ENCODE measurements around the gene MAPKBP1.

MAPKBP1 gene

GRCh38 chr15:41783296-41783695 lies 9.0 kb downstream of the MAPKBP1 start:
- TF ChIP-seq TAF1 (IDR thresholded peaks at IDR 0.05; ENCODE audit: borderline replicate concordance, low read depth, low read length) (no peak), POLR2AphosphoS5 (IDR thresholded peaks at IDR 0.05; ENCODE audit: low read depth, low read length) (no peak), POLR2A (IDR thresholded peaks at IDR 0.05; ENCODE audit: low read depth, low read length) (no peak)
- no peak for FAIRE-seq
- no peak for DNase-seq (ENCODE audit: insufficient read length)

DNA sequence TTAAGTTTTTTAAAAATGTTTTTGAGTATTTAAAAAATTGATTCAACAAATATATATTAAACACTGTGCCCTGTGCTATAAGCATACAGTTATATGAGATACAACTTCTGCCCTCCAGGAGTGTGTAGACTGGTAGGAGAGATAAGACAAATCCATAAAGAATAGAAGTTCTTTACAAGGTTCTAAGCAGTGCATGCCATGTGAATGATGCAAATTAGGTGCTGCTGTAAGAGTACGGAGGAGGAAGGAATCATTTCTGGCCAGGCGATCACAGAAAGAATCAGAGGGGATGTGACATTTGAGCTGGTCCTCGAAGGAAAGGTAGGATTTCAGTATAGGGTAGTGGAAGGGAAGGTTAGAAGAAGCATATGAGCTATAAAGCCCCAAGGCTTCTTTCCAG lies 14.0 kb downstream of the MAPKBP1 start:
- FAIRE-seq (no peak), DNase-seq (ENCODE audit: insufficient read length) (no peak)
- TF ChIP-seq POLR2A (IDR thresholded peaks at IDR 0.05; ENCODE audit: low read depth, low read length) = no peak

- no peak for DNase-seq (ENCODE audit: insufficient read length)
- TF ChIP-seq TAF1 (IDR thresholded peaks at IDR 0.05; ENCODE audit: borderline replicate concordance, low read depth, low read length) (no peak), POLR2A (IDR thresholded peaks at IDR 0.05; ENCODE audit: low read depth, low read length) (no peak), POLR2AphosphoS5 (IDR thresholded peaks at IDR 0.05; ENCODE audit: low read depth, low read length) (no peak)
- FAIRE-seq = no peak
Measured at GRCh38 chr15:41789236-41789635, 15.0 kb downstream of the MAPKBP1 start.

- TF ChIP-seq TAF1 (IDR thresholded peaks at IDR 0.05; ENCODE audit: borderline replicate concordance, low read depth, low read length) = no peak
- TF ChIP-seq POLR2AphosphoS5 (IDR thresholded peaks at IDR 0.05; ENCODE audit: low read depth, low read length) = no peak
- no peak for TF ChIP-seq POLR2A (IDR thresholded peaks at IDR 0.05; ENCODE audit: low read depth, low read length)
- no peak for DNase-seq (ENCODE audit: insufficient read length)
- no peak for FAIRE-seq
Measured at GRCh38 chr15:41789662-41790061, 15.4 kb downstream of the MAPKBP1 start.

DNA sequence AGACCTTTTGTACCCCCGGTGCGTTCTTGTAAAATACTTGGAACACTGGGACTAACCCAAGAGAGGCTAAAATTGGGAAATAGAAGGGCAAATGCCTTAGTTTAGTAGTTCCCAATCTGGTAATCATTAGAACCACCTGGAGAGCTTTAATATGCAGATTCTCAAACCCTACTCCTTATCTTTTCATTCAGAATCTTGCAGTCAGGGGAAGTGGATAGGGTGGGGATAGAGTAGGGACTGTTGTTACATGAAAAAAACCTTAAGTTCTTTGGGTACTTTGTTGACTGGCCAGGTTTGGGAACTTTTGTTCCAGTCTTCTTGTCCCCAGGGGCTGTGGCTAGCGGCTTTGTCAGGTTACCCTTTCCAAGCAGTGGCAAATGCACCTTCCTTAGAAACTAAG lies 15.9 kb downstream of the MAPKBP1 start:
- DNase-seq (ENCODE audit: insufficient read length) = no peak
- no peak for FAIRE-seq
- TF ChIP-seq TAF1 (IDR thresholded peaks at IDR 0.05; ENCODE audit: borderline replicate concordance, low read depth, low read length) (no peak), POLR2A (IDR thresholded peaks at IDR 0.05; ENCODE audit: low read depth, low read length) (no peak), POLR2AphosphoS5 (IDR thresholded peaks at IDR 0.05; ENCODE audit: low read depth, low read length) (no peak)

DNA sequence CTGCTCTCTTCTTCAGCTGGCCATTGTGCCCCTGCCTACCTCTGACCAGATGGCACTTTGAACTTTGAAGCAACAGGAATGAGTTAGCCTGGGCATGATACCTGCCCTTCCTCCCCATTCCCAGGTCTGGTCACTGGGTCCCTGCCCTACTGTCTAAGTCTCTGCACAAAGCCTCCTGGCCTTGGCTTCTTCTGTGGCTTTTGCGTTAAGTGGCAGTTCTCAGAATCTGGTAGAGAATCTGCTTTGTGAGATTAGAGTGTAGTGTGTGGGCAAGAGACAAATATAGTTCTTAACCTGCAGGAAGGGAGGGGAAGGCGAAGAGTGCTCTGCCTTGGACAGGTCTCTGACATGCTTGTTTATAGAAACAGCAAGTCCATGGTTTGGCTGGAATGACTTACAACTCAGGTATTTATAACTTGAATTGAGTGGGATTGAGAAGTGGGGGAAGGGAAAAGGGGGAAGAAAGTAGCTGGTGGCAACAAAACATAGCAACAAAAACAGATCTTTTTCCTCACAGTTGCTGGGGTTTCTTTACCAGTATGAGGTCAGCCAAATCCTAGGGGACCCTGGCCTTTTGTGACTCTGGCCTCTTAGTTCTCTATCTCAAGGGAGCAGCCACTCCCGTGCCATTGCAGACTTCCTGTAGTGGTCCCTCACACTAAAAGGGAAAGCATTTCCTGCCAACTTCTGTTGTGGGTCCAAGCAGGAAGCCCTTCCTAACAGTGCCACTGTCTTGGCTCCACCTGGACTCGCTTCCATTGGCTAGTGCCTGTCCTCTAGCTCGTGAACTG lies 16.7 kb downstream of the MAPKBP1 start:
- DNase-seq (ENCODE audit: insufficient read length) (no peak), FAIRE-seq (no peak)
- no peak for TF ChIP-seq POLR2A (IDR thresholded peaks at IDR 0.05; ENCODE audit: low read depth, low read length)
- TF ChIP-seq TAF1 (IDR thresholded peaks at IDR 0.05; ENCODE audit: borderline replicate concordance, low read depth, low read length) = no peak
- no peak for TF ChIP-seq POLR2AphosphoS5 (IDR thresholded peaks at IDR 0.05; ENCODE audit: low read depth, low read length)

DNA sequence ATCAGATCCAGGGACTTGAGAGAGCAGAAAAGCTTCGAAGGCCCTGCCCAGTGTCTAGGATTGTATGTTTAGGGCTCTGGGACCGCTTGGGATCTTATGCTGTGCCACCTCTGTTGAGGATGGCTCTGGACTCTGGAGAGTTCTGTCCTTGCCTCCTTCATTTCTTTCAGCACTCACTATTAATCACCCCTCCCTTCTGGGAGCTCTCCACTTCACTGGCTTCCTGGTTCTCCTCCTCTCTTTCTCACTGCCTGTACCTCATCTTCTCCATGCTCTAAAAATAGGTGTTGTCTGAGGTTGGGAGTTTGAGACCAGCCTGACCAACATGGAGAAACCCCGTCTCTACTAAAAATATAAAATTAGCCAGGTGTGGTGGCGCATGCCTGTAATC lies 17.3 kb downstream of the MAPKBP1 start:
- FAIRE-seq = no peak
- no peak for DNase-seq (ENCODE audit: insufficient read length)
- TF ChIP-seq POLR2A (IDR thresholded peaks at IDR 0.05; ENCODE audit: low read depth, low read length) (no peak), POLR2AphosphoS5 (IDR thresholded peaks at IDR 0.05; ENCODE audit: low read depth, low read length) (no peak), TAF1 (IDR thresholded peaks at IDR 0.05; ENCODE audit: borderline replicate concordance, low read depth, low read length) (no peak)

DNA sequence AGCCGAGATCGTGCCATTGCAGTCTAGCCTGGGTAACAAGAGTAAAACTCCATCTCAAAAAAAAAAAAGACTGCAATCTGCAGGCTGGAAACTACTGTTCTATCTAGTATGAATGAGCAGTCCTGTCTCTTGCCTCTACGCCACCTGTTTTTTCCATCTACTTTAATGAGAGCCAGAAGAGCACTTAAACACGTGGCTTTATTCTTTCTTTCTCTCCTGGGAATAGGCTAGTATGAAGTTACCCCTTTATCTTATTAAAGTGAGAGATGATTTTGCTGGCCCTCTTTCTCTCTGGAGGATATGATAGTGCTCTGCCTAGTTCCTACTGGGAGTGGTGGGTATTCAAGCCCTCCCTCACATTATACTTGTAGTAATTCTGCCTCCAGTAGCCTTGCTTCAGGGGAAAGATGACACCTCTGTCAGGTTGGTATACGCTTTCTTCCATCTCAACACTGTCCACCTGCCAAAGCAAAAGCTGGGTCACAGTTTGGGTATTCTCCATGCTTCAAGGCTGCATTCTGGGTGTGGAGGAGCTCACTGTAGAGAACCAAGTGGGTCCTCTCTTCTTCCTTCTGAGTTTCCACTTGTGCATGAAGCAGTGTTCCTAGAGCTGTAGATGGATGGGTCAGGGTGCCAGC lies 17.8 kb downstream of the MAPKBP1 start:
- DNase-seq (ENCODE audit: insufficient read length) = no peak
- TF ChIP-seq POLR2A (IDR thresholded peaks at IDR 0.05; ENCODE audit: low read depth, low read length) (no peak), TAF1 (IDR thresholded peaks at IDR 0.05; ENCODE audit: borderline replicate concordance, low read depth, low read length) (no peak), POLR2AphosphoS5 (IDR thresholded peaks at IDR 0.05; ENCODE audit: low read depth, low read length) (no peak)
- no peak for FAIRE-seq

DNA sequence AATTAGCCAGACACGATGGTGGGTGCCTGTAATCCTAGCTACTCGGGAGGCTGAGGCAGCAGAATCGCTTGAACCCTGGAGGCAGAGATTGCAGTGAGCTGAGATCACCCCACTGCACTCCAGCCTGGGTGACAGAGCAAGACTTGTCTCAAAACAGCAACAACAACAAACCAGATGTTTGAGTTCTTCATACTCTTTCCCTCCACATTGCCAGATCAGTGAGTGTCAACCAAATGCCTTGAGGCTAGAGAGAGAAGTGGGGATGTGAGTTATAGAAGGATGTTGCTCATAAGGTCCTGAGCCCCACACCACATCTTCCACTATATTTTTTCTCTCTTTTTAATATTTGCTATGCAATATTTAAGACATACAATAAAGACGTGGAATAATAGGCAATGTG lies 19.8 kb downstream of the MAPKBP1 start:
- DNase-seq (ENCODE audit: insufficient read length) (no peak), FAIRE-seq (no peak)
- TF ChIP-seq POLR2AphosphoS5 (IDR thresholded peaks at IDR 0.05; ENCODE audit: low read depth, low read length) (no peak), TAF1 (IDR thresholded peaks at IDR 0.05; ENCODE audit: borderline replicate concordance, low read depth, low read length) (no peak), POLR2A (IDR thresholded peaks at IDR 0.05; ENCODE audit: low read depth, low read length) (no peak)

DNA sequence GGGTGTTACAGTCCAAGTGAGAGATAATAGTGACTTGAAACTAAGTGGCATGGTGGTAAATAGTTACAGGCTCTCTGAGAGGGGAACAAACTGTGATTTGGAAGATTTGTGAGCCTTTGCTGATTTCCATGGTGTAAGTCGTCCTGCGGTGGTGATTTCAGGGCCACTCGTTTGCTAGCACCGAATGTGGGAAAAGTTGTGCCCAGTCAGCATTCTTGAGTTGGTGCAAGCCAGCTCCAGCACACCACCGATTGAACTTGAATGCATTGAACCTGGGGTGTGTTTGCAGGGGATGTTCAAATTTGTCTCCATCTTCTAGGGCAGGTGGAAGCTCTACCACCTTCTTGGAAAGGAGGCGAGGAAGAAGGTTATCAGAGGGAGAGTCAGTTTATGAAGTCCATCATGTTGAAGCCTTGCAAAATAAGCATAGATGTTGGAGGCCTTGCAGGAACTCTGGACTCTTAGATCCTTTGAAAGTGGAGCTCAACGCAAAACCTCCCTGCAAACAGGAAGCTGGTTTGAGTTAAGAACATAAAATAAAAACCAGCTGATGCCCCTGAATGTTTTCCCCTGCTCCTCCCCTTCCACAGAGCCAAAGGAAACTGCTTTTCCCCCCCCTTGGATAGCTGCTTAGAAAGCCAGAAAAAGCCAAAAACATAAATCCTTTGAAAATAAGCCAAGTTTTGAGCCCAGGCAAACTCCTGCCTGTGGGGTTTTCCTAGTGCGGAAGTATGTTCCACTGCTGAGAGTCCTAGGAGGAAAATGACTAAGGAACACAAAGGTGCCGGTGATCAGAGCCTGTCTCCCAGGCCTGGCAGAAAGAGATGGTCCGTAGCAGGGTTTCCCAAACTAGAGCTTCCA lies 21.9 kb downstream of the MAPKBP1 start:
- DNase-seq (ENCODE audit: insufficient read length) = no peak
- FAIRE-seq = no peak
- TF ChIP-seq POLR2AphosphoS5 (IDR thresholded peaks at IDR 0.05; ENCODE audit: low read depth, low read length) = no peak
- TF ChIP-seq POLR2A (IDR thresholded peaks at IDR 0.05; ENCODE audit: low read depth, low read length) = no peak
- no peak for TF ChIP-seq TAF1 (IDR thresholded peaks at IDR 0.05; ENCODE audit: borderline replicate concordance, low read depth, low read length)

DNA sequence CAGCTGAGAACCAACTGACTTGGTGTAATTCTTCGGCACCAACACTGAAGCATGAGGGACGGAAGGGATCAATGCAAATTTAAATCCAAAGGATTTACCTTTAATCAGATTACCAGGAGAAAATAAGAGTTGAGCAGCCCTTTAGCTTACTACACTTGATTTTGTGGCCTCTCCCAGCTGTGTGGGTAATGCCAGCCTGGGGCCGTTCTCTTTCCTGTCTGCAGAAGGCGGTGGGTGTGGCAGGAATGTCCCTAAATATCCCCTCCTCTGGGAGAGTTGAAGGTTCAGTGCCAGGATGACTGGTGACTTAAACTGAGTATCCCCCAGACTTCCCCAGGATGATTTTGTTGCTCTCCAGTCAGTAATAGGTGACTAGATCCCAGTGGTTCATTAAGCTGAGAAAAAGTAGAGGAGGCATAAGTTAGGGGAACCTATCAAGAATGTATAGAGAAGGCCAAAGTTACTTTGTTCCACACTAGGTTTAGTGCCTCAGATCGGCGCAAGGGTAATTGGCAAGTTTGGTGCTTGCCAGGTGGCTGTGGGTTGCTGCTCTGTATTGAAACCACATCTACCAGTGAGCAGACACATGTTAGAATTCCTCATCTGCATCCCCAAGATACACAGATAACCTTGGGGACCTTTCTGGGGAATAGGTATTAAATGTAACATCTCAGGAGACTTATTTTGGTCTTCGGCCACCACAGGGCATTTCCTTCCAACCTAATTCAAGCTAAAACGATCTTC lies 23.1 kb downstream of the MAPKBP1 start:
- DNase-seq (ENCODE audit: insufficient read length) (no peak), FAIRE-seq (no peak)
- TF ChIP-seq POLR2AphosphoS5 (IDR thresholded peaks at IDR 0.05; ENCODE audit: low read depth, low read length) = no peak
- TF ChIP-seq TAF1 (IDR thresholded peaks at IDR 0.05; ENCODE audit: borderline replicate concordance, low read depth, low read length) = no peak
- no peak for TF ChIP-seq POLR2A (IDR thresholded peaks at IDR 0.05; ENCODE audit: low read depth, low read length)
